Endothelial cell of umbilical vein (primary cell): ENCODE results near the gene STAC2. TPM values are rescaled to one million over a fixed set of nuclear protein-coding genes. Genes with fewer than 3 reads are reported as not detected.
A peak's percentile ranks its signal among the peaks of the same experiment; 100 is the strongest.

ENCODE experiments used
- BruUV-seq: library from RNA; stranded (reverse); fragments of 400-500 nt; replicated peaks from 2 replicates; lab custom pipeline; 2021; lab: Mats Ljungman, UMichigan
- CTCF ChIA-PET: fragments of 300-600, 350-600 bp; sonication (Branson Sonifier 250); formaldehyde crosslinking; loops from one replicate; lab custom pipeline; 2021; ENCODE audit warnings: antibody characterized with exemption, inconsistent platforms; lab: Charles Lee
- POLR2A ChIA-PET: fragments of 300-600, 350-600 bp; sonication (Branson Sonifier 250); formaldehyde crosslinking; loops from one replicate; lab custom pipeline; 2021; ENCODE audit warnings: antibody characterized with exemption, inconsistent platforms; lab: Charles Lee
- DNase-seq: peaks from one replicate; pipeline ENCODE4 v3.0.0-alpha.2; 2011; ENCODE audit warnings: low read depth, low spot score
- FAIRE-seq: peaks from 2 replicates; lab custom pipeline; 2011; peaks lifted over from hg19 to GRCh38; lab: Jason Lieb, UNC
- H2AFZ ChIP-seq: 2 replicates; pipeline ENCODE4 v1.6.0; 2012; ENCODE audit warnings: low read depth, low read length, control low read depth, inconsistent platforms
- H3K27ac ChIP-seq: 2 replicates; pipeline ENCODE4 v1.5.1; 2011; ENCODE audit warnings: low read depth, mild to moderate bottlenecking, control low read depth, low read length, moderate library complexity; ENCODE audit not compliant: insufficient read depth
- H3K27me3 ChIP-seq, 2 experiments: 2 replicates each; pipeline versions ENCODE4 v1.6.0 to v1.6.1; 2011; ENCODE audit warnings: low read length in 2 of 2, mixed read lengths in 1 of 2; ENCODE audit not compliant: control insufficient read depth in 2 of 2, insufficient read depth in 2 of 2
- H3K36me3 ChIP-seq, 2 experiments: 2 replicates in 1 of 2; 3 replicates in 1 of 2; pipeline ENCODE4 v1.5.1; 2011; ENCODE audit warnings: low read length in 2 of 2, mild to moderate bottlenecking in 1 of 2, moderate library complexity in 1 of 2; ENCODE audit not compliant: control insufficient read depth in 2 of 2, insufficient read depth in 2 of 2; ENCODE audit errors: extremely low read depth in 1 of 2
- H3K4me1 ChIP-seq: 3 replicates; pipeline ENCODE4 v1.5.1; 2011; ENCODE audit warnings: mild to moderate bottlenecking, low read length; ENCODE audit not compliant: control insufficient read depth, insufficient read depth; ENCODE audit errors: extremely low read depth
- H3K4me2 ChIP-seq: 2 replicates; pipeline ENCODE4 v1.6.1; 2011; ENCODE audit warnings: low read length, control low read depth, mixed read lengths; ENCODE audit not compliant: insufficient read depth
- H3K4me3 ChIP-seq, 3 experiments: fragments of 200-600 bp in 1 of 3; sonication (generic), shearing (Covaris generic) in 1 of 3; replicated peaks in 1 of 3; 2 replicates each; pipeline ENCODE4 v1.5.1; 2011 to 2016; ENCODE audit warnings: control low read depth in 3 of 3, low read length in 3 of 3, mild to moderate bottlenecking in 2 of 3, inconsistent platforms in 1 of 3, low read depth in 1 of 3, moderate library complexity in 1 of 3; ENCODE audit not compliant: insufficient read depth in 1 of 3
- H3K79me2 ChIP-seq: 2 replicates; pipeline ENCODE4 v1.6.0; 2012; ENCODE audit warnings: low read length, inconsistent platforms; ENCODE audit not compliant: control insufficient read depth, insufficient read depth
- H3K9ac ChIP-seq: replicated peaks from 2 replicates; pipeline ENCODE3; 2011; ENCODE audit warnings: low read length, control low read depth; ENCODE audit not compliant: insufficient read depth; ENCODE audit errors: extremely low read depth
- H3K9me1 ChIP-seq: replicated peaks from 3 replicates; pipeline ENCODE4 v1.6.0; 2011; ENCODE audit warnings: mild to moderate bottlenecking, low read length; ENCODE audit not compliant: control insufficient read depth, insufficient read depth; ENCODE audit errors: extremely low read depth
- H3K9me3 ChIP-seq: replicated peaks from 2 replicates; pipeline ENCODE4 v1.5.1; 2012; ENCODE audit warnings: low read length, inconsistent platforms; ENCODE audit not compliant: control insufficient read depth, insufficient read depth
- H4K20me1 ChIP-seq: replicated peaks from 2 replicates; pipeline ENCODE3; 2011; ENCODE audit warnings: mild to moderate bottlenecking, low read length; ENCODE audit not compliant: control insufficient read depth, insufficient read depth; ENCODE audit errors: extremely low read depth
- FOS ChIP-seq: IDR thresholded peaks from 2 replicates; pipeline ENCODE4 v1.6.1; 2011; ENCODE audit warnings: mild to moderate bottlenecking, low read length, moderate library complexity, borderline replicate concordance; ENCODE audit not compliant: insufficient read depth
- GATA2 ChIP-seq: IDR thresholded peaks from 2 replicates; pipeline ENCODE4 v1.7.0; 2011; ENCODE audit warnings: low read depth, mild to moderate bottlenecking, moderate library complexity, mixed read lengths, low read length; ENCODE audit not compliant: insufficient read length, insufficient read depth
- JUN ChIP-seq: IDR thresholded peaks from 2 replicates; pipeline ENCODE4 v1.6.1; 2011; ENCODE audit warnings: borderline replicate concordance, low read depth; ENCODE audit not compliant: insufficient read length, insufficient read depth
- MYC ChIP-seq: IDR thresholded peaks from one replicate; pipeline ENCODE4 v1.6.1; 2011; ENCODE audit warnings: mild to moderate bottlenecking, low read depth, low read length
- POLR2A ChIP-seq: IDR thresholded peaks from 2 replicates; pipeline ENCODE4 v1.6.1; 2012; ENCODE audit warnings: low read depth, mild to moderate bottlenecking, control low read depth, low read length
- POLR2AphosphoS5 ChIP-seq: IDR thresholded peaks from 2 replicates; pipeline ENCODE4 v1.6.1; 2012; ENCODE audit warnings: low read depth, mild to moderate bottlenecking, control low read depth, low read length, moderate library complexity; ENCODE audit not compliant: insufficient read depth
- dilution Hi-C: fragments of 300-500 bp; cut with MboI; formaldehyde crosslinking; loops from one replicate; pipeline ENCODE4 v1.15.0; 2019; ENCODE audit warnings: low sequenced_read_pairs; ENCODE audit not compliant: extremely low pct_ligation_motif_present
- intact Hi-C: fragments of 100-400 bp; cut with micrococcal nuclease; formaldehyde crosslinking; loops from one replicate; pipeline ENCODE4 v1.10.0; 2022
- polyA plus RNA-seq, 4 experiments: library from polyadenylated mRNA; depleted of rRNA in 3 of 4; stranded (reverse) in 3 of 4; unstranded in 1 of 4; fragments of >200 nt; gene quantifications; 2 replicates each; pipeline versions ENCODE4 v1.2.1 to v1.2.3, GENCODE V29; 2011 to 2012; ENCODE audit warnings: missing spikeins in 1 of 4
- total RNA-seq: library from RNA; stranded (reverse); gene quantifications from 2 replicates; pipeline ENCODE4 v1.2.3, GENCODE V29; 2021
- TF ChIP-seq, protein P1 (sequence below), 2 donors: IDR thresholded peaks; 1 replicate in 1 of 2; 2 replicates in 1 of 2; pipeline ENCODE4 v1.5.1; 2011; ENCODE audit warnings: low read length in 2 of 2, mild to moderate bottlenecking in 2 of 2, moderate library complexity in 2 of 2, control low read depth in 1 of 2, inconsistent platforms in 1 of 2, low read depth in 1 of 2; ENCODE audit not compliant: insufficient read depth in 1 of 2; ENCODE audit errors: extremely low read depth in 1 of 2
- TF ChIP-seq, protein P2 (sequence below): IDR thresholded peaks from 2 replicates; pipeline ENCODE4 v1.6.1; 2011; ENCODE audit not compliant: insufficient read depth, insufficient read length

STAC2 gene
- total and polyA plus RNA-seq, 2 donors (not counting 3 experiments of a cell fraction or from before 2014, with no cell fraction given) = not detected

DNA sequence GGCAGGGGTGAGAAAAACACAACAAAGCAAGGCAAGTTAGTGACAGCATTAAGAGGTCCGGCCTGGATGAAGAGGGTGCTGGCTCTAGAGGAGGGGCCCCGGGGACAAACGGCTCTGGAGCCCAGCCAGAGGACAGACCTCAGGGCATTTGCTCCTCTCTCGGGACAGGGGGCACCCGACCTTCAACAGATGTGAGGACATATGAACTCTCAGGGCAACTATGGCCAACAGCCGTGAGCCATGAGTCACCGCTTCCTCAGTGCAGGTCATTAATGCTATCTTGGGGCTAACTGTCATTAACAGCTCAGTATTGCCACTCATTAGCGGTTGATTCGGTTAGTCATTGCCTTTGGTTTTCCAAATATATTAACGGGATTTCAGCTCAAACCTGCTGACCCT, 50.1 kb downstream of the STAC2 start:
- H3K36me3 ChIP-seq = peaks cover 5 to 6% of the 10 kb centered on the region in 2 experiments
- H3K9me3 ChIP-seq = no peaks in the 10 kb centered on the region
- H3K27me3 ChIP-seq = no peaks in the 10 kb centered on the region
- no peak overlapping the region for H3K4me3 ChIP-seq
- ChIA-PET POLR2A (no interaction called here), CTCF (interaction anchor here (0.9 to 11.0 kb wide), 14 partner anchors 8 to 414 kb away, joined by 3 to 130 read pairs (median 13); partner anchors contain the start of genes ARL5C, CACNB1, PLXDC1 and RPL19)
- no peak overlapping the region for H3K4me2 ChIP-seq
- H3K9me1 ChIP-seq = no peaks in the 10 kb centered on the region
- H3K9ac ChIP-seq = no peak overlapping the region
- H3K4me1 ChIP-seq = peaks cover 12% of the 10 kb centered on the region
- DNase-seq = no peak
- no peaks in the 10 kb centered on the region for H3K79me2 ChIP-seq
- H2AFZ ChIP-seq = no peak overlapping the region
- intact Hi-C loops (no loop called here), dilution Hi-C loops (no loop called here)
- TF ChIP-seq POLR2A (no peak), POLR2AphosphoS5 (peak; percentile 27), JUN (peak; percentile 53), FOS (peak; percentile 37), MYC (no peak), GATA2 (no peak)
- TF ChIP-seq, protein P1, sequence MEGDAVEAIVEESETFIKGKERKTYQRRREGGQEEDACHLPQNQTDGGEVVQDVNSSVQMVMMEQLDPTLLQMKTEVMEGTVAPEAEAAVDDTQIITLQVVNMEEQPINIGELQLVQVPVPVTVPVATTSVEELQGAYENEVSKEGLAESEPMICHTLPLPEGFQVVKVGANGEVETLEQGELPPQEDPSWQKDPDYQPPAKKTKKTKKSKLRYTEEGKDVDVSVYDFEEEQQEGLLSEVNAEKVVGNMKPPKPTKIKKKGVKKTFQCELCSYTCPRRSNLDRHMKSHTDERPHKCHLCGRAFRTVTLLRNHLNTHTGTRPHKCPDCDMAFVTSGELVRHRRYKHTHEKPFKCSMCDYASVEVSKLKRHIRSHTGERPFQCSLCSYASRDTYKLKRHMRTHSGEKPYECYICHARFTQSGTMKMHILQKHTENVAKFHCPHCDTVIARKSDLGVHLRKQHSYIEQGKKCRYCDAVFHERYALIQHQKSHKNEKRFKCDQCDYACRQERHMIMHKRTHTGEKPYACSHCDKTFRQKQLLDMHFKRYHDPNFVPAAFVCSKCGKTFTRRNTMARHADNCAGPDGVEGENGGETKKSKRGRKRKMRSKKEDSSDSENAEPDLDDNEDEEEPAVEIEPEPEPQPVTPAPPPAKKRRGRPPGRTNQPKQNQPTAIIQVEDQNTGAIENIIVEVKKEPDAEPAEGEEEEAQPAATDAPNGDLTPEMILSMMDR (IDR thresholded peaks at IDR 0.05; ENCODE audit: extremely low read depth in 1 of 2, insufficient read depth in 1 of 2, low read depth in 1 of 2, low read length in 2 of 2) = no peak
- TF ChIP-seq, protein P2, sequence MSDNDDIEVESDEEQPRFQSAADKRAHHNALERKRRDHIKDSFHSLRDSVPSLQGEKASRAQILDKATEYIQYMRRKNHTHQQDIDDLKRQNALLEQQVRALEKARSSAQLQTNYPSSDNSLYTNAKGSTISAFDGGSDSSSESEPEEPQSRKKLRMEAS = no peak
- FAIRE-seq = peak; percentile 79
- H4K20me1 ChIP-seq = no peaks in the 10 kb centered on the region
- BruUV-seq = no TSS peak
- H3K27ac ChIP-seq = no peak overlapping the region
